Astrocyte (in vitro differentiated cells and primary cell): ENCODE data around the gene KLHL14. TPM values are rescaled to one million over a fixed set of nuclear protein-coding genes. Genes with fewer than 3 reads are reported as not detected.

ENCODE experiments used
- DNase-seq: peaks from one replicate; pipeline ENCODE4 v3.0.0-alpha.2; 2010; ENCODE audit warnings: low read depth
- FAIRE-seq: peaks from 2 replicates; lab custom pipeline; 2011; peaks lifted over from hg19 to GRCh38; lab: Jason Lieb, UNC
- H2AFZ ChIP-seq: 2 replicates; pipeline ENCODE4 v1.6.0; 2012; ENCODE audit warnings: low read depth, low read length, inconsistent platforms
- H3K27ac ChIP-seq: 2 replicates; pipeline ENCODE4 v1.5.1; 2011; ENCODE audit warnings: low read depth, low read length, inconsistent platforms
- H3K27me3 ChIP-seq: 2 replicates; pipeline ENCODE4 v1.6.0; 2011; ENCODE audit warnings: low read length, inconsistent platforms; ENCODE audit not compliant: insufficient read depth
- H3K36me3 ChIP-seq: 2 replicates; pipeline ENCODE4 v1.5.1; 2011; ENCODE audit warnings: low read length, inconsistent platforms; ENCODE audit not compliant: insufficient read depth
- H3K4me1 ChIP-seq: 2 replicates; pipeline ENCODE4 v1.5.1; 2011; ENCODE audit warnings: low read length, inconsistent platforms; ENCODE audit not compliant: insufficient read depth
- H3K4me2 ChIP-seq: 2 replicates; pipeline ENCODE4 v1.6.0; 2012; ENCODE audit warnings: low read length, inconsistent platforms
- H3K4me3 ChIP-seq: 2 replicates; pipeline ENCODE4 v1.5.1; 2011; ENCODE audit warnings: low read depth, mild to moderate bottlenecking, low read length, inconsistent platforms; ENCODE audit not compliant: insufficient read depth
- H3K79me2 ChIP-seq: 2 replicates; pipeline ENCODE4 v1.6.0; 2012; ENCODE audit warnings: mild to moderate bottlenecking, low read length, inconsistent platforms; ENCODE audit not compliant: insufficient read depth
- H3K9ac ChIP-seq: 2 replicates; pipeline ENCODE4 v1.6.0; 2012; ENCODE audit warnings: mild to moderate bottlenecking, low read length, inconsistent platforms
- H3K9me3 ChIP-seq: 2 replicates; pipeline ENCODE4 v1.5.1; 2012; ENCODE audit warnings: low read depth, mild to moderate bottlenecking, low read length, inconsistent platforms; ENCODE audit not compliant: insufficient read depth
- H4K20me1 ChIP-seq: 2 replicates; pipeline ENCODE4 v1.6.0; 2012; ENCODE audit warnings: low read length, inconsistent platforms; ENCODE audit not compliant: insufficient read depth
- H3K27ac Mint-ChIP-seq: one replicate; pipeline ENCODE4 v1.8.0; 2021; ENCODE audit warnings: mild to moderate bottlenecking, mixed read lengths; ENCODE audit not compliant: unreplicated experiment
- H3K27me3 Mint-ChIP-seq: one replicate; pipeline ENCODE4 v1.8.0; 2021; ENCODE audit warnings: low read depth, mixed read lengths; ENCODE audit not compliant: unreplicated experiment
- H3K36me3 Mint-ChIP-seq: one replicate; pipeline ENCODE4 v1.8.0; 2021; ENCODE audit warnings: low read depth, mixed read lengths; ENCODE audit not compliant: unreplicated experiment
- H3K4me1 Mint-ChIP-seq: one replicate; pipeline ENCODE4 v1.8.0; 2021; ENCODE audit warnings: low read depth, mixed read lengths; ENCODE audit not compliant: unreplicated experiment
- H3K4me3 Mint-ChIP-seq: one replicate; pipeline ENCODE4 v1.8.0; 2021; ENCODE audit warnings: mild to moderate bottlenecking, moderate library complexity, mixed read lengths; ENCODE audit not compliant: unreplicated experiment
- H3K9me3 Mint-ChIP-seq: one replicate; pipeline ENCODE4 v1.8.0; 2021; ENCODE audit warnings: mild to moderate bottlenecking, mixed read lengths; ENCODE audit not compliant: unreplicated experiment
- CTCF ChIP-seq: IDR thresholded peaks from 2 replicates; pipeline ENCODE4 v1.5.1; 2011; ENCODE audit warnings: low read depth, mild to moderate bottlenecking, inconsistent platforms, low read length, moderate library complexity; ENCODE audit not compliant: insufficient read depth
- EZH2 ChIP-seq: IDR thresholded peaks from 2 replicates; pipeline ENCODE4 v1.6.1; 2012; ENCODE audit warnings: mild to moderate bottlenecking, low read length, inconsistent platforms; ENCODE audit not compliant: insufficient read depth
- total RNA-seq: library from RNA; stranded (reverse); gene quantifications from 2 replicates; pipeline ENCODE4 v1.2.1, GENCODE V29; 2021

KLHL14 gene
- total RNA-seq, 1 donor from 2014 or later, result 0.39 TPM

GRCh38 chr18:32698153-32698552 lies 74.7 kb downstream of the KLHL14 start:
- no peaks in the 10 kb centered on the region for H3K79me2 ChIP-seq
- no peak overlapping the region for H3K27ac Mint-ChIP-seq
- no peak for FAIRE-seq
- no peak overlapping the region for H2AFZ ChIP-seq
- no peaks in the 10 kb centered on the region for H3K4me1 ChIP-seq
- no peaks in the 10 kb centered on the region for H3K9me3 ChIP-seq
- no peaks in the 10 kb centered on the region for H3K27me3 ChIP-seq
- H3K9ac ChIP-seq, result no peak overlapping the region
- no peaks in the 10 kb centered on the region for H3K36me3 Mint-ChIP-seq
- H3K27me3 Mint-ChIP-seq, result no peaks in the 10 kb centered on the region
- no peak for TF ChIP-seq EZH2
- TF ChIP-seq CTCF, result no peak
- no peaks in the 10 kb centered on the region for H4K20me1 ChIP-seq
- H3K4me3 ChIP-seq, result no peak overlapping the region
- no peak overlapping the region for H3K4me3 Mint-ChIP-seq
- DNase-seq, result no peak
- no peak overlapping the region for H3K4me2 ChIP-seq
- H3K9me3 Mint-ChIP-seq, result no peaks in the 10 kb centered on the region
- H3K36me3 ChIP-seq, result no peaks in the 10 kb centered on the region
- no peak overlapping the region for H3K27ac ChIP-seq
- no peaks in the 10 kb centered on the region for H3K4me1 Mint-ChIP-seq

- Histone ChIP-seq H3K9ac (no peak overlapping the region), H4K20me1 (no peaks in the 10 kb centered on the region), H3K9me3 (no peaks in the 10 kb centered on the region), H3K27ac (no peak overlapping the region), H3K4me3 (no peak overlapping the region), H2AFZ (no peak overlapping the region), H3K4me2 (no peak overlapping the region), H3K79me2 (no peaks in the 10 kb centered on the region), H3K27me3 (no peaks in the 10 kb centered on the region), H3K36me3 (no peaks in the 10 kb centered on the region), H3K4me1 (no peaks in the 10 kb centered on the region)
- no peaks in the 10 kb centered on the region for H3K4me1 Mint-ChIP-seq
- no peaks in the 10 kb centered on the region for H3K9me3 Mint-ChIP-seq
- no peak for DNase-seq
- FAIRE-seq, result no peak
- H3K27me3 Mint-ChIP-seq, result no peaks in the 10 kb centered on the region
- H3K36me3 Mint-ChIP-seq, result no peaks in the 10 kb centered on the region
- H3K4me3 Mint-ChIP-seq, result no peak overlapping the region
- no peak for TF ChIP-seq EZH2
- no peak for TF ChIP-seq CTCF
- H3K27ac Mint-ChIP-seq, result no peak overlapping the region
These were observed 76.4 kb downstream of the KLHL14 start for GRCh38 chr18:32696376-32696775.

GRCh38 chr18:32695534-32695933 lies 77.3 kb downstream of the KLHL14 start:
- FAIRE-seq, result no peak
- DNase-seq, result no peak
- Mint-ChIP-seq H3K27me3 (no peaks in the 10 kb centered on the region), H3K4me1 (no peaks in the 10 kb centered on the region), H3K9me3 (no peaks in the 10 kb centered on the region), H3K36me3 (no peaks in the 10 kb centered on the region), H3K27ac (no peak overlapping the region), H3K4me3 (no peak overlapping the region)
- Histone ChIP-seq H2AFZ (no peak overlapping the region), H3K9ac (no peak overlapping the region), H3K4me2 (no peak overlapping the region), H3K27me3 (no peaks in the 10 kb centered on the region), H3K79me2 (no peaks in the 10 kb centered on the region), H4K20me1 (no peaks in the 10 kb centered on the region), H3K27ac (no peak overlapping the region), H3K36me3 (no peaks in the 10 kb centered on the region), H3K4me1 (no peaks in the 10 kb centered on the region), H3K9me3 (no peaks in the 10 kb centered on the region), H3K4me3 (no peak overlapping the region)
- TF ChIP-seq CTCF (no peak), EZH2 (no peak)
